Epidermal melanocyte (primary cell): Measurements from ENCODE around the gene FILIP1L.

Experiments used
- DNase-seq: peaks from one replicate; pipeline ENCODE4 v3.0.0; 2011; ENCODE audit warnings: low spot score; ENCODE audit not compliant: insufficient read length

FILIP1L gene

GRCh38 chr3:100114413-100115030 is at the start of gene FILIP1L:
Gene FILIP1L (minus strand): TSS chr3:100114501.
- DNase-seq: no peak

GRCh38 chr3:100163787-100164186 is 49.5 kb upstream of the FILIP1L start:
- no peak for DNase-seq

GRCh38 chr3:100160521-100160920 is 46.2 kb upstream of the FILIP1L start:
- DNase-seq: no peak

GRCh38 chr3:100159331-100160153 is 45.2 kb upstream of the FILIP1L start:
- DNase-seq: no peak

GRCh38 chr3:100158918-100159330 is 44.6 kb upstream of the FILIP1L start:
- DNase-seq: no peak

- DNase-seq: no peak
Observed at GRCh38 chr3:100157685-100158084, 43.4 kb upstream of the FILIP1L start.

GRCh38 chr3:100155590-100155989 is 41.3 kb upstream of the FILIP1L start:
- no peak for DNase-seq

- no peak for DNase-seq
Observed at GRCh38 chr3:100155128-100155527, 40.8 kb upstream of the FILIP1L start.

GRCh38 chr3:100154171-100154570 is 39.9 kb upstream of the FILIP1L start:
- no peak for DNase-seq

- DNase-seq: no peak
Observed at GRCh38 chr3:100151024-100151707, 36.9 kb upstream of the FILIP1L start.

GRCh38 chr3:100150473-100150872 is 36.2 kb upstream of the FILIP1L start:
- DNase-seq: no peak

GRCh38 chr3:100149713-100150415 is 35.6 kb upstream of the FILIP1L start:
- DNase-seq: no peak

GRCh38 chr3:100149130-100149529 is 34.8 kb upstream of the FILIP1L start:
- no peak for DNase-seq

- no peak for DNase-seq
Observed at GRCh38 chr3:100144255-100144866, 30.1 kb upstream of the FILIP1L start.

- no peak for DNase-seq
Observed at GRCh38 chr3:100141586-100141985, 27.3 kb upstream of the FILIP1L start.

GRCh38 chr3:100140976-100141375 is 26.7 kb upstream of the FILIP1L start:
- DNase-seq: no peak

GRCh38 chr3:100136921-100137320 is 22.6 kb upstream of the FILIP1L start:
- no peak for DNase-seq

- DNase-seq: no peak
Observed at GRCh38 chr3:100131241-100131640, 16.9 kb upstream of the FILIP1L start.

- DNase-seq: no peak
Observed at GRCh38 chr3:100129941-100130340, 15.6 kb upstream of the FILIP1L start.

GRCh38 chr3:100128565-100128964 is 14.3 kb upstream of the FILIP1L start:
- no peak for DNase-seq

GRCh38 chr3:100127792-100128191 is 13.5 kb upstream of the FILIP1L start:
- DNase-seq: no peak
